NCI-H1105 (cell line): Measurements from ENCODE around the gene ATP13A1.
"Not testable (repeated sequence)": the region's sequence is repeated elsewhere in the genome, so short reads cannot be mapped to it uniquely, and the experiment has no call there.

Experiments used
- DNase-seq: peaks from one replicate; lab custom pipeline; 2025; lab: John Stamatoyannopoulos, UW

ATP13A1 gene

GRCh38 chr19:19663256-19664120 is at the start of gene ATP13A1:
ATP13A1 (minus strand) TSS chr19:19663676; CDS start chr19:19663666, 10 bp downstream.
- DNase-seq, result peak; percentile 99

DNA sequence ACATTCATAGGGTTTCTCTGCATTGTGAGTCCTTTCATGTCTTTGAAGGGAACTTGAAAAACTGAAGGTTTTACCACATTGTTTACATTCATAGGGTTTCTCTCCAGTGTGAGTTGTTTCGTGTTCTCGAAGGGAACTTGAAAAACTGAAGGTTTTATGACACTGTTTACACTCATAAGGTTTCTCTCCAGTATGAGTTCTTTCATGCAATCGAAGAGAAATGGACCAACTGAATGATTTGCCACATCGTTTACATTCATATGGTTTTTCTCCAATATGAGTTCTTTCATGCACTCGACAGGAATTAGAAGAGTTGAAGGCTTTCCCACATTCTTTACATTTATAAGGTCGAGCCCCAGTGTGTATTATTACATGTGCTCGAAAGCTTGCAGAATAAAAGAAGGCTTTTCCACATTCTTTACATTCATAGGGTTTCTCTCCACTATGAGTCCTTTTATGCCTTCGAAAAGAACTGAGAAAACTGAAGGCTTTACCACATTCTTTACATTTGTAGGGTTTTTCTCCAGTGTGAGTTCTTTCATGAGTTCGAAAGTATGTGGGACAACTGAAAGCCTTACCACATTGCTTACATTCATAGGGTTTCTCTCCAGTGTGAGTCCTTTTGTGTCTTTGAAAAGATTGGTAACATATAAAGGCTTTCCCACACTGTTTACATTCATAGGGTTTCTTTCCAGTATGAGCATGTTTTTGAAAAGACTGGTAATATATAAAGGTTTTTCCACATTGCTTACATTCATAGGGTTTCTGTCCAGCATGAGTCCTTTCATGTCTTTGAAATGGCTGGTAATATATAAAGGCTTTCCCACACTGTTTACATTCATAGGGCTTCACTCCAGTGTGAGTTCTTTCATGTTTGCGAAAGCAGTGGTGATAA is 48.7 kb upstream of the ATP13A1 start:
- no peak for DNase-seq

DNA sequence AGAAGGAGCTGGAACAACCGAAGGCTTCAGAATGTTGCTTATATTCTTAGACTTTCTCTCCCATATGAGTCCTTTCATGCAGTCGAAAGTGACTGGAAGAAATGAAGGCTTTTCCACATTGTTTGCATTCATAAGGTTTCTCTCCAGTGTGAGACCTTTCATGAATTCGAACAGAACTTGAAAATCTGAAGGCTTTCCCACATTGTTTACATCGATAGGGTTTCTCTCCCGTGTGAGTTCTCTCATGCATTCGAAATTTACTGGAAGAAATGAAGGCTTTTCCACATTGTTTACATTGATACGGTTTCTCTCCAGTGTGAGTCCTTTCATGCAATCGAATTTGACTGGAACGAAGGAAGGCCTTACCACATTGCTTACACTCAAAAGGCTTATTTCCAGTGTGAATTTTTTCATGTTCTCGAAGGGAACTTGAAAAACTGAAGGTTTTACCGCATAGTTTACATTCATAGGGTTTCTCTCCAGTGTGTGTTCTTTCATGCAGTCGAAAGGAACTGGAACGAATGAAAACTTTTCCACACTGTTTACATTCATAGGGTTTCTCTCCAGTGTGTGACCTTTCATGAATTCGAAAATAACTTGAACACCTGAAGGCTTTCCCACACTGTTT is 47.9 kb upstream of the ATP13A1 start:
- no peak for DNase-seq

- DNase-seq, result no peak
These were observed 47.0 kb upstream of the ATP13A1 start for GRCh38 chr19:19710506-19710905.

DNA sequence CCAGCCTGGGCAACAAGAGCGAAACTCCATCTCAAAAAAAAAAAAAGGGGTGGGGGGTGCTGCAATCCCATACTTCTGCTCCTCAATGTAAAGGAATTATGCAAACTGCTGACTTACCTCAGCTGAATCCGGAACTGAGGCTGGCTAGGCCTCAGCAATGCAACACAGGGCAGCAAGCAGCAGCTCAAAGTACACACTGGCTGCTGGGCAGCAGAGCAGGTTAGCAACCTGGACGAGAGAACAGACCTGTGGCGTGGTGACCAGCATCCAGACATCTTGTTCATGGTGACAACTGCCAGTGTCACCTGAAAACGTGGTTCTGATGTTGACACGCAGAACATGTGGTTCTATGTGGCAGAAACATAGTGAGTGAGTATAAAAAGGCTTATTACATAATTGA is 41.4 kb upstream of the ATP13A1 start:
- no peak for DNase-seq

DNA sequence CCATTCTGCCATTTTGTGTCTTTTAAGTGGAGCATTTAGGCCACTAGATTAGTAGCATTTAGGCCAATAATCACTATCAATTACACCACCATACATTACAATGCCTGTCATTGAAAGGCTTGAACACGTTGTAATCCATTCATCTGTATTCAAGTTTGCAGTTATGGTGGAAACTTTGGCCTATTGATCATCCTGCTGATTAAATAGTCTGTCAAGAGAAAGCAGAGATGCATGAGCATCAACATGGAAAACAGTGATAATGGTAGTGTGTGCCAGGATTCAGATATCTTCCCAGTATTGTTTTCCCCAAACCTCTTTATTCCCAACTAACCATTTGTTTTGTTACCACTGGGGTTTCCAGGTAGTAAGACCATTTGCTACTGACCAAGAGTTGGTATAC is 37.0 kb upstream of the ATP13A1 start:
- DNase-seq, result not testable (repeated sequence)

DNA sequence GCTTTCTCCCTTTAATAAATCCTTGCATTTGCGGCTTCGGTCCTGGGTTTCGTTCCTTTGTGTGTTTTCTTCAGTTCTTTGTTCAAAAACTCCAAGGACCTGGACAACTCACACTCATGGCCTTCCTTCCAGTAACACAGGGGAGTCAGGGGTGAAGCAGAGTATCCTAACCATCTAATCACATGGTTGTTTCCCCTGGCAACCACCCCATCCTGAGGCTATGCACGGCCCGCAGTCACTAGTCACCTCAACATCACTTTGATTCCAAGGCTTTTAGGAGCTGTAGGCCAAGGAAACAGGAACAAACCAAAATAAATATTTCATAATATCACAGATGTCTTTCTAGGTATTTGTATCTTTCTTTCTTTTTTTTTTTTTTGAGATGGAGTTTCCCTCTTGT is 34.1 kb upstream of the ATP13A1 start:
- DNase-seq, result no peak

- no peak for DNase-seq
These were observed 32.9 kb upstream of the ATP13A1 start for GRCh38 chr19:19696386-19696785.

DNA sequence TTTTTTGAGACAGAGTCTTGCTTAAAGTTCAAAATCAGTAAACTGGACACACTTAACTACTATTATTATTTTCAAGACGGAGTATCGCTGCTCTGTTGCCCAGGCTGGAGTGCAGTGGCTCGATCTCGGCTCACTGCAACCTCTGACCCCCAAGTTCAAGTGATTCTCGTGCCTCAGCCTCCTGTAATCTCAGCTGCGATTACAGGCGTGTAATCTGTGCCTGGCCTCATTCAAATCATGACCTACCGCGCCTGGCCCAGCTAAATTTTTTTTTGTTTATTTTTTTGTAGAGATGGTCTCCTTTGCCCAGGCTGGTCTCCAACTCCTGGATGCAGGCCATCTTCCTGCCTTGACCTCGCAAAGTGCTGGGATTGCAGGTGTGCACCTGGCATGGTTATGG is 28.2 kb upstream of the ATP13A1 start:
- no peak for DNase-seq

GRCh38 chr19:19689023-19689422 is 25.5 kb upstream of the ATP13A1 start:
- not testable (repeated sequence) for DNase-seq

DNA sequence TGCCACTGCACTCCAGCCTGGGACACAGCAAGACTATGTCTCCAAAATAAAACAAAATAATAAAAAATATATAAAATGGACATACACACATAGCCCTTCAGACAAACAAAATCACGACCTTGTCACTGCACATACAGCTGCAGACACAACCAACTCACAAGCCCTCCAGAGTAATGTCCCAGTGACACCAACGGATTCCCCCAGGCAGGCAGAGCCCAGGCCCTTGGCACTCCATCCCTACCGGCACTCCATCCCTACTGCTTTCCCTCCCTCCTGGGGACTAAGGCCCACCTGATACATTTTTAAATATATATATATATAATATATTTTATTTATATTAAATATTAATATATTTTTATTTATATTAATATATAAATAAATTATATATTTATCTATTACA is 23.6 kb upstream of the ATP13A1 start:
- DNase-seq, result no peak

- DNase-seq, result no peak
These were observed 23.1 kb upstream of the ATP13A1 start for GRCh38 chr19:19686580-19686979.

- not testable (repeated sequence) for DNase-seq
These were observed 22.6 kb upstream of the ATP13A1 start for GRCh38 chr19:19686119-19686518.

DNA sequence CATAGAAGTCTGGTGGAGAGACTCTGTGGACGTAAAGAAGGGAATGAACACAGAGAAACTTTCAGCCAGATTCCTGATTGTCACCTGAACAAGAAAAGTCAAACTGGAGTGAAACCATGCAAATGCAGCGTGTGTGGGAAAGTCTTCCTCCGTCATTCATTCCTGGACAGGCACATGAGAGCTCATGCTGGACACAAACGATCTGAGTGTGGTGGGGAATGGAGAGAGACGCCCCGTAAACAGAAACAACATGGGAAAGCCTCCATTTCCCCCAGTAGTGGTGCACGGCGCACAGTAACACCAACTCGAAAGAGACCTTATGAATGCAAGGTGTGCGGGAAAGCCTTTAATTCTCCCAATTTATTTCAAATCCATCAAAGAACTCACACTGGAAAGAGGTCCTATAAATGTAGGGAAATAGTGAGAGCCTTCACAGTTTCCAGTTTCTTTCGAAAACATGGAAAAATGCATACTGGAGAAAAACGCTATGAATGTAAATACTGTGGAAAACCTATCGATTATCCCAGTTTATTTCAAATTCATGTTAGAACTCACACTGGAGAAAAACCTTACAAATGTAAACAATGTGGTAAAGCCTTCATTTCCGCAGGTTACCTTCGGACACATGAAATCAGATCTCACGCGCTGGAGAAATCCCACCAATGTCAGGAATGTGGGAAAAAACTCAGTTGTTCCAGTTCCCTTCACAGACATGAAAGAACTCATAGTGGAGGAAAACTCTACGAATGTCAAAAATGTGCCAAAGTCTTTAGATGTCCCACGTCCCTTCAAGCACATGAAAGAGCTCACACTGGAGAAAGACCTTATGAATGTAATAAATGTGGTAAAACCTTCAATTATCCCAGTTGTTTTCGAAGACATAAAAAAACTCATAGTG is 15.9 kb upstream of the ATP13A1 start:
- no peak for DNase-seq

- no peak for DNase-seq
These were observed 14.1 kb upstream of the ATP13A1 start for GRCh38 chr19:19677579-19677978.

- no peak for DNase-seq
These were observed 10.8 kb upstream of the ATP13A1 start for GRCh38 chr19:19674315-19674714.

GRCh38 chr19:19672816-19673215 is 9.3 kb upstream of the ATP13A1 start:
- DNase-seq, result no peak

DNA sequence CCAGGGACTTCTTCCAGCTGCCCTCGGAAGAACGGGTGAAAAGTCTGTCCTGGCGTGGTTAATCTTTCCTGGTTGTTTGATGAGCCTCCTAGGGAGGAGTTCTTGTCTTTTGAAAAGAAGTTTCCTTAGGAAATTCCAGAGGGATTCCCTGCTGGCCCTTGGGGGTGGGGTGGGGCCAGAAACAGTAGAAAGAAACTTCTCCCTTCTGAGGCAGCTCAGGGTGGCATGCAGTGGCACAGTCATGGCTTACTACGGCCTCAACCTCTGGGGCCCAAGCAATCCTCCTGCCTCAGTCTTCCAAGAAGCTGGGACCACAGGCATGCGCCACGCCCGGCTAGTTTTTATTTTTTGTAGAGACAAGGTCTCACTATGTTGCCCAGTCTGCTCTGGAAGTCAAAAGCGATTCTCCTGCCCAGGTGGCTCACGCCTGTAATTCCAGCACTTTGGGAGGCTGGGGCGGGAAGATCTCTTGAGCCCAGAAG is 6.6 kb upstream of the ATP13A1 start:
- no peak for DNase-seq

GRCh38 chr19:19668230-19669012 is 4.9 kb upstream of the ATP13A1 start, which contains the start of gene ZNF101:
ZNF101 (plus strand) TSS chr19:19668839; CDS start chr19:19668964, 125 bp downstream.
- DNase-seq, result peak; percentile 95

DNA sequence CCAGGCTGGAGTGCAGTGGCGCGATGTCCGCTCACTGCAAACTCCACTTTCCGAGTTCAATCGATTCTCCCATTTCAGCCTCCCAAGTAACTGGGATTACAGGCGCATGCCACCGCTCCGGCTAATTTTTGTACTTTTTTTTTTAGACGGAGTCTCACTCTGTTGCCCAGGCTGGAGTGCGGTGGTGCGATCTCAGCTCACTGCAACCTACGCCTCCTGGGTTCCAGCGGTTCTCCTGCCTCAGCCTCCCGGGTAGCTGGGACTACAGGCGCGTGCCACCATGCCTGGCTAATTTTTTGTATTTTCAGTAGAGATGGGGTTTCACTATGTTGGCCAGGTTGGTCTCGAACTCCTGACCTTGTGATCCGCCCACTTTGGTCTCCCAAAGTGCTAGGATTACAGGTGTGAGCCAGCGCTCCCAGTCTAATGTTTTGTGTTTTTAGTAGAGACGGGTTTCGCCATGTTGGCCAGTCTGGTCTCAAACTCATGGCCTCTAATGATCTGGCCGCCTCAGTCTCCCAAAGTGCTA is 2.0 kb upstream of the ATP13A1 start:
- DNase-seq, result not testable (repeated sequence)
